B cell (primary cell): Measurements from ENCODE around the gene OR2AT4.

Experiments
- EZH2 ChIP-seq: IDR thresholded peaks from 2 replicates; pipeline ENCODE4 v1.6.1; 2012; ENCODE audit warnings: borderline replicate concordance, low read depth, mild to moderate bottlenecking, moderate library complexity, low read length; ENCODE audit not compliant: insufficient read depth, poor library complexity, severe bottlenecking
- TF ChIP-seq, protein P1 (sequence below): fragments of 200-600 bp; IDR thresholded peaks from one replicate; pipeline ENCODE4 v1.8.0; 2022; ENCODE audit warnings: antibody characterized with exemption, mild to moderate bottlenecking

DNA sequence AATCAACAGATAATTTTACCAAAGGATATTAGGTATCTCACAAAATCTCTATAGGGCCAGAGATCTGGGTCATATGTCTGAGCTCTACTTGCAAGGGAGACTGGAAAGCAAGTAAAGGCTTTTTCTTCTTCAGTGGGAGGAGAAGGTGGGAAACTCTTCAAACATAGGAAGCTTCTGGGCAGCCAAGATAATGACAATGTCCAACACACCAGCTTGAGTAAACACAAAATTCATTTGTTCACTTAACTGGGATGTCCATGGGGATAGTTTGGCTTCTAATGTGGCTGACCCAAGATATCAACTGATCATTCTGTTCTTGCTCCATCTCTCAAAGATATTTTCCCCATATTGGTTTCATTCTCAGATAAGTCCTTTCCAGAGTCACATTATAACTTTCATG is 37.4 kb downstream of the OR2AT4 start:
- TF ChIP-seq, protein P1, sequence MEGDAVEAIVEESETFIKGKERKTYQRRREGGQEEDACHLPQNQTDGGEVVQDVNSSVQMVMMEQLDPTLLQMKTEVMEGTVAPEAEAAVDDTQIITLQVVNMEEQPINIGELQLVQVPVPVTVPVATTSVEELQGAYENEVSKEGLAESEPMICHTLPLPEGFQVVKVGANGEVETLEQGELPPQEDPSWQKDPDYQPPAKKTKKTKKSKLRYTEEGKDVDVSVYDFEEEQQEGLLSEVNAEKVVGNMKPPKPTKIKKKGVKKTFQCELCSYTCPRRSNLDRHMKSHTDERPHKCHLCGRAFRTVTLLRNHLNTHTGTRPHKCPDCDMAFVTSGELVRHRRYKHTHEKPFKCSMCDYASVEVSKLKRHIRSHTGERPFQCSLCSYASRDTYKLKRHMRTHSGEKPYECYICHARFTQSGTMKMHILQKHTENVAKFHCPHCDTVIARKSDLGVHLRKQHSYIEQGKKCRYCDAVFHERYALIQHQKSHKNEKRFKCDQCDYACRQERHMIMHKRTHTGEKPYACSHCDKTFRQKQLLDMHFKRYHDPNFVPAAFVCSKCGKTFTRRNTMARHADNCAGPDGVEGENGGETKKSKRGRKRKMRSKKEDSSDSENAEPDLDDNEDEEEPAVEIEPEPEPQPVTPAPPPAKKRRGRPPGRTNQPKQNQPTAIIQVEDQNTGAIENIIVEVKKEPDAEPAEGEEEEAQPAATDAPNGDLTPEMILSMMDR: no peak
- no peak for TF ChIP-seq EZH2
